ENCODE results near the gene SNX8.

GRCh38 chr7:2230226-2230625 lies 84.0 kb downstream of the SNX8 start:
- TF ChIP-seq POLR2A (IDR thresholded peaks at IDR 0.05) (no peak), CTCF (IDR thresholded peaks at IDR 0.05) (no peak)

Measured in lower leg skin (tissue), 3 donors.